HT1080 (cell line): ENCODE measurements around the gene HINT2. TPM values are rescaled to one million over a fixed set of nuclear protein-coding genes. Genes with fewer than 3 reads are reported as not detected.

ENCODE experiments used
- DNase-seq: peaks from one replicate; pipeline ENCODE4 v3.0.0-alpha.2; 2015; ENCODE audit warnings: low read depth
- polyA plus RNA-seq, 2 experiments: library from polyadenylated mRNA; depleted of rRNA; stranded (reverse); fragments of >200 nt; gene quantifications; 2 replicates each; pipeline ENCODE4 v1.2.3, GENCODE V29; 2015
- total RNA-seq: library from RNA; depleted of rRNA; stranded (reverse); fragments of >200 nt; shearing (Covaris generic); gene quantifications from 2 replicates; pipeline ENCODE4 v1.2.3, GENCODE V29; 2014; rRNA removed

The HINT2 gene
- total RNA-seq = 72.7 and 81.8 TPM in 2 replicates
- 28.2 and 37.7 TPM in 2 replicates for polyA plus RNA-seq (2015; cell fraction: cytosol; rRNA removed)
- 15.9 and 18.3 TPM in 2 replicates for polyA plus RNA-seq (2015; cell fraction: nucleus; rRNA removed)

DNA sequence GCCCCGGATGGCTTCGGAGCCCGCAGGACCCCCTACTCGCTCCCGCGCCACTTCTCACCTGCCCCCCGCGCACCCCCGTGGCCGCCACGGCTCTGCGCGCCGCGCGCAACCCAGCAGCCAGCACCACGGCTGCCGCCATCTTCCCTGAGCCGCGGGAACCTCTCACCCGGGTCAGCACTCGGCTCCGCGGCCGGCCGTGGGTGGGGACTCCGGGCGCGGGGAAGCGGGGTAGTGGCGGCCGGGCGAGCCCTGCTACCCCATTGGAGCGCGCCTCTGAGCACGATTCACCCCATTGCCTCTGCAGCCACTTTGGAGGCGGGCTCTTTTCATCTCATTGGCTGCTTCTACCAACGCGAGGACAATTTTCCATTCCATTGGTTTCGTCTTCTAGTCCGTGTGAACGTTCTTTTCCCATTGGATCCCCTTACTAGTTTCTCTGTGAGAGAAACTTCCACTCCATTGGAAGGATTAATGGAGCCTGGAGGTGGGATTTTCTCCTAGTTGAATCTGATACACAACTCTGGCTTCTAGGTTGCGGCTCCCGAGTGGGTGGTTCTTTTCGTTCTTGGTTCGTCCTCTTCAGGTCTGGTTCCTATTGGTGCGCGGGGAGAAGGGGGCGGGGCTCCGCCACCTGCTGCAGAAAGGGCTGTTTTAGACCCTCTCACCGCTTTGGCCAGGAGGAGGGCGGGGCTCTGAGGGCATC, at the start of gene HINT2:
HINT2 (minus strand) TSS at position 202 of the 703 bp plus-strand sequence; CDS start at position 139, 63 bp downstream.
- DNase-seq = peak; percentile 99

DNA sequence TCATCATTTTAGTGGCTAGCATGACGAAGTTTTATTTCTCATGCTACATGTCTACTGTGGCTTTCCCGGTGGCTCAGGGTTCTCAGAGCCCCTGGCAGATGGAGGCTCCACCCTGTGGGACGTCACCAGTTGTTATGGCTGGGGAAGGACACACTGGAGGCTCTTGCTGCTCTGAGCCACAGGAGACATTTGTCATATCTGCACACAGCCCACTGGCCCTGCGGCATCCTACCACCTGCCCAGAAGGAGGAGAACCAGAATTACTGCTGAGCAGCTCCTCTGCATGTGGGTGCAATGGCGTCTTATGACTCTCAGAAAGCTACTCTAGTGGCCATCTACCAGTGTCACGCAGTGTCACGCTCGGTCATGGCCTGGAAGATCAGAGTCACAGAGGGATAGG, 48.7 kb upstream of the HINT2 start:
- no peak for DNase-seq

- no peak for DNase-seq
Observed at GRCh38 chr9:35862328-35862727, 47.5 kb upstream of the HINT2 start.

GRCh38 chr9:35861161-35861897, 46.5 kb upstream of the HINT2 start:
- no peak for DNase-seq

DNA sequence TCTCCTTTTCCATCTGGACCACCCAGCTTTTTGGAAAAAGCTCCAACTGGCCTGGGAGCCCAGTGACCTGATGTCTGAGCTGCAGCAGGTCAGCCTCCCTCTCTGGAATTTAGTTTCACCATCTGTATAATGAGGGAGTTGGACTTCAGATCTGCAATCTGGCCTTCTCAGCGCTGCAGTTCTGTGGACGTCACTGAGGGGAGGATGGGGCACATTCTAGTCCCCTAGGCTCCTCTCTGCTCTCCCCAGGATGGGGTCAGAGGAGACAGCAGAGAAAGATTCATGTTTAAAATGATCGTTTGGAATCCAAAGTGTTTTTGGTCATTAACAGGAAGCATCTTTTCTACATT, 45.1 kb upstream of the HINT2 start:
- no peak for DNase-seq

DNA sequence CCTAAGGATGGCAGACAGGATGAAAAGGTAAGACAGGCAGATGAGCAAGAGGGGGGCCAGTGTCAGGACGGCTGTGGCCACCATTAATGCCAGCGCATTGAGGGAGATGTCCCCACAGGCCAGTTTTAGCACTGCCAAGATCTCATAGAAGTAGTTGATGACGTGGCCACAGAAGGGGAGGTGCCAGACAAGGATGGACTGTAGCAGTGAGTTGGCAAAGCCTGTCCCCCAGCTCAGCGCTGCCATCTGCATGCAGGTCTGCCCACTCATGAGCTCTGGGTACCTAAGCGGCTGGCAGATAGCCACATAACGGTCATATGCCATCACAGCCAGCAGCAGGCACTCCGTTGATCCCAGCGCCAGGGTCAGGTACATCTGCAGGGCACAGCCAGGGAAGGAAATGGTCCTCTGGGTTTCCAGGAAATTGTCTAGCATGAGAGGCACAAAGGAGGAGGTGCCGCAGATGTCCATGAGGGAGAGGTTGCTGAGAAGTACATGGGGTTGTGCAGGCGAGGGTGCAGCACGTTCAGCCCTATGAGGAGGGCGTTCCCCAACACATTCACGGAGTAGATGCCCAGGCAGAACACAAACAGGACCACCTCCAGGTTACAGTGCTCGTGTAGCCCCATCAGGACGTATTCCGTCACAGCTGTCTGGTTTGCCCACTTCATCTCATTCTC, 44.6 kb upstream of the HINT2 start:
- peak; percentile 74 for DNase-seq

GRCh38 chr9:35858458-35858857, 43.6 kb upstream of the HINT2 start:
- no peak for DNase-seq

DNA sequence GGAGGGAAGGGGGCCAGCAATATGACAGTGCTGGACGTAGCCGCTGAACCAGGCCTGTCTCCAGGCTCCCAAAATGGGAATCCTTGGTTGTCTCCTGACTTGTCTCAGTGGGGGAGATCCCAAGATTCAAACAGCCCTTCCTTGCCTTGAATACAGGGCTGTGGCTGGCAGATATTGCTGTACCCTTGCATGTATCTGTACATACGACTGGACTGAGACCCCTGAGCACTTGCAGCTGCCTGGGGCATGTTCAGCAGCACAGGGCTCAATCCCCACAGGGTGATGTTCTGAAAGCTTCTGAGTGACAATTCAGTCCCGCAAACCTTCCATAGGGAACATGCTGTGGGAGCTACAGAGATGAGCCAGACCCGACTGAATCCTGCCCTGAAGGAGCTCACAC, 42.0 kb upstream of the HINT2 start:
- no peak for DNase-seq

GRCh38 chr9:35856206-35856605, 41.4 kb upstream of the HINT2 start:
- no peak for DNase-seq

DNA sequence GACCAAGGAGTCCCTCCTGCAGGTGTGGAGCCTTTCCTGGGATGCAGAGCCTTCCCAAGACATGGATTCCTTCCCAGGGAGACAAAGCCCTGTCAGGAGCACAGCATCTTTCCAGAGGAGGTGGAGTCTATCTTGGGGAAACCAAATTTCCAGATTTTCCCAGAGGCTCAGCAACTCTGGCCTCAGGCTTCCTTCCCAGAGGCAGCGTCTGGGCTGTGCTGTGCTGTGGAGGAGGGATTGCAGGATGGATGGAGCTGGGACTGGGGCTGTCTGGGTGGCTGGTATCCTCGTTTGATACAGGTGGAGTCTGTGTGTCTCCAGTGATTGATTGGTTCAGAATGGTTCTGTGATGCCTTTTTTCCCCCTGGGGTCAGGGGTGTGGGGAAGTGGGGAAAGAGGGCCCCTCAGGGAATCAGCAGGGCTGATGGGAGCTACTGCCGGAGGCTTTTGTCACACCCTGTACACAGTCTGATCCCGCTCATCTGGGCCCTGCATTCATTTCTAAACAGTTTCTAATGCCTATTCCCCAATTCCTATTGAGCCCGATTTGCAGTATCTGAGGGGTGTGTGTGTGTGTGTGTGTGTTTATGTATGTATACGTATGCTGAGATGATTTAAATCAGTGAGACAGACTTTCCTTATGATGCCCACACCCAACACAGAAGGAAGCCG, 39.4 kb upstream of the HINT2 start:
- DNase-seq = no peak

GRCh38 chr9:35852876-35853865, 38.3 kb upstream of the HINT2 start:
- no peak for DNase-seq

- DNase-seq = no peak
Observed at GRCh38 chr9:35852267-35852815, 37.5 kb upstream of the HINT2 start.

- peak; percentile 92 for DNase-seq
Observed at GRCh38 chr9:35847792-35848572, 33.1 kb upstream of the HINT2 start.

GRCh38 chr9:35845824-35846771, 31.3 kb upstream of the HINT2 start:
- DNase-seq = no peak

DNA sequence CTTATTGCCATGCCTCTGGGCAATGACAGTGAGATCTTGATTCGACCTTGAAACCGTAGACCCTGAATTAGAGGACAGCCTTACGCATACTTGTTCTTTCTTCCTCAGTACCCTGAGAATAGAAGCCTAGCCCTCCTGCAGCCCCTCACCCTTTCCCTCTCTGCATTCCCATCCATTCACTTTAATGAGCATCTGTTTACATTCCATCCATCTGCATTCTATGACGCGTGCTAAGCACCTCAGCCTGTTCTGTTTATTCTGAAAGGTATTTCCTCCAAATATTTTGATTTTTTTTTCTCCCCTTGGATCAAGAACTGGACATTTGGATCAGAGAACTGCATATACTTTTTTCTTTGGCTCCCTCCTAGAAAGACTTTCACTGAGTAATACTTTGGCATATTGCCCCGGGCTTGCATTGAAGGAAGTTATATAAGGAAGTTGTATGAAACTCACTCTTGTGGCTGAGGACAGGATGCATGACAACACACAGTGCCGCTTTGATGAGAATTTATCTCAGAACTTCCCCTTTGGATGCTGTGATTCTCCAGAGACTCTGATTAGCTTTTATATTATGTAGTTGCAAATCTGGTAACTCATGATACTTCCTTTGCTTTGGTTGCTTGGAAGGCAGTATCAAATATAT, 29.9 kb upstream of the HINT2 start:
- peak; percentile 94 for DNase-seq

- no peak for DNase-seq
Observed at GRCh38 chr9:35842795-35843194, 28.0 kb upstream of the HINT2 start.

GRCh38 chr9:35842020-35842745, 27.3 kb upstream of the HINT2 start:
- no peak for DNase-seq
